DND-41 (cell line): ENCODE data around the gene KDELR3.

Experiments used
- CTCF ChIP-seq: IDR thresholded peaks from 2 replicates; pipeline ENCODE4 v1.5.1; 2012; ENCODE audit warnings: borderline replicate concordance, low read length, moderate library complexity, mild to moderate bottlenecking; ENCODE audit not compliant: poor library complexity, severe bottlenecking; ENCODE audit errors: extremely low read depth
- EZH2 ChIP-seq: IDR thresholded peaks from 3 replicates; pipeline ENCODE4 v1.6.1; 2012; ENCODE audit warnings: borderline replicate concordance, low read depth, mild to moderate bottlenecking, moderate library complexity, low read length, inconsistent platforms; ENCODE audit not compliant: severe bottlenecking

- TF ChIP-seq CTCF (no peak), EZH2 (no peak)
Observed at GRCh38 chr22:38497869-38498268, 30.0 kb downstream of the KDELR3 start.
